ENCODE results near the gene COA4. TPM values are rescaled to one million over a fixed set of nuclear protein-coding genes. Genes with fewer than 3 reads are reported as not detected.

The COA4 gene
- polyA plus RNA-seq, 3 donors = 46.6 to 57.7 (median 53.4) TPM

DNA sequence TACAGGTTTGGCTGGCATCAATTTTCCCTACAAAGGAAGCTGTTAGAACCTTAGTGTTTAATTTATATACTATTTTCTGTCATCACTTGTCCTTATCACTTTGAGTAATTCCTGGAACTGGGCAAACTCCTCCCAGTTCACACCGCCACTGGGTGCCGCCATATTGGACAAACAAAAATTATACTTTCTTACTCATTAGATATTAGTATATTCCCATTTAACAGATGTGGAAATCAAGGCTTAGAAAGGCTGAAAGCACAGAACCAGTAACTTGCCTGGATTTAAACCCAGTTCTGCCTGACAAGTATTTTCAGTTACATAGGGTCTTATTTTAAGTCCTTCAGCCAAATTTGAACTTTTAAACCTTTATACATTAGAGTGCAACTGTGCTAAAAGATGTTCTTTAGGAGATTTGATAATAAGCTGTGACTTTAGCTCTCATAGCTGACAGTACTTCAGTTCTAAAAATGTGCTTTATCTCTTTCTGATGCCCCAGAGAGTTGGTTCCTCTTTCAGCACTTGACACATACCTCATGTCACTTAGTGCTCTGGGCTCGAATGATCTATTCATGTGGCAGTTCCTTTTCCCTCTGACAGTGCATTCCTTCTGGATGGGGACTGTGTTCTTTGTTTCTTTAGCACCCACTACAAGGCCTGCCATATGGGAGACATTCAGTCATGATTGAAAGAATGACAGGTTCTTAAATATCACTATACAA is 25.4 kb downstream of the COA4 start:
- peaks cover 0 to 7% (median 0%) of the 10 kb centered on the region in 7 donors for H3K9me3 Mint-ChIP-seq
- Histone ChIP-seq H3K27me3 (ENCODE audit: control insufficient read depth in 2 of 2, insufficient read depth in 2 of 2, low read length in 2 of 2) (no peaks in the 10 kb centered on the region), H3K4me2 (replicated peaks; ENCODE audit: extremely low read depth, low read length, poor library complexity, severe bottlenecking) (no peak overlapping the region), H3K9me3 (replicated peaks in 1 of 2; ENCODE audit: control insufficient read depth in 1 of 2, insufficient read depth in 1 of 2, low read length in 2 of 2) (no peaks in the 10 kb centered on the region), H2AFZ (ENCODE audit: insufficient read depth, low read depth, low read length, poor library complexity, severe bottlenecking) (no peak overlapping the region), H3K4me1 (ENCODE audit: control insufficient read depth in 1 of 2, insufficient read depth in 2 of 2, low read length in 2 of 2) (no peaks in the 10 kb centered on the region), H3K79me2 (ENCODE audit: insufficient read depth, low read length) (no peaks in the 10 kb centered on the region), H3K36me3 (replicated peaks in 1 of 2; ENCODE audit: control insufficient read depth in 1 of 2, insufficient read depth in 2 of 2, low read length in 2 of 2) (peaks cover 2 to 40% of the 10 kb centered on the region in 2 donors), H3K27ac (ENCODE audit: low read depth in 1 of 2, low read length in 2 of 2) (peak overlapping the region in 1 of 2 donors; percentile 0), H3K4me3 (replicated peaks in 1 of 3; ENCODE audit: low read depth in 2 of 3, low read length in 3 of 3) (no peak overlapping the region), H3K9ac (ENCODE audit: insufficient read depth, low read length, poor library complexity, severe bottlenecking) (no peak overlapping the region), H4K20me1 (ENCODE audit: insufficient read depth, low read length) (no peaks in the 10 kb centered on the region)
- no peak for TF ChIP-seq CTCF (IDR thresholded peaks at IDR 0.05)
- intact Hi-C loops (cut with micrococcal nuclease) = no loop called here
- peaks cover 32 to 66% of the 10 kb centered on the region in 2 donors for H3K36me3 Mint-ChIP-seq
- H3K27ac Mint-ChIP-seq = peak overlapping the region in 1 of 7 donors; percentile 20
- DNase-seq = peak in 2 of 3 donors; percentile 6 to 29
- no CpG with 5 or more reads among the region's 3 CpGs for WGBS (ENCODE audit: insufficient coverage)
- H3K4me3 Mint-ChIP-seq = no peak overlapping the region
- peaks cover 0 to 3% (median 0%) of the 10 kb centered on the region in 3 donors for H3K27me3 Mint-ChIP-seq (ENCODE audit: low read depth in 3 of 3)
- H3K4me1 Mint-ChIP-seq = peaks cover 11% of the 10 kb centered on the region

GRCh38 chr11:73839123-73839457 is 37.6 kb downstream of the COA4 start:
- peaks cover 38 to 41% of the 10 kb centered on the region in 2 donors for H3K36me3 Mint-ChIP-seq
- DNase-seq = no peak
- H3K9me3 ChIP-seq (replicated peaks in 1 of 2; ENCODE audit: control insufficient read depth in 1 of 2, insufficient read depth in 1 of 2, low read length in 2 of 2) = no peaks in the 10 kb centered on the region
- peaks cover 3% of the 10 kb centered on the region for H3K4me1 Mint-ChIP-seq
- no peak for TF ChIP-seq CTCF (IDR thresholded peaks at IDR 0.05)
- H3K4me1 ChIP-seq (ENCODE audit: control insufficient read depth in 1 of 2, insufficient read depth in 2 of 2, low read length in 2 of 2) = no peaks in the 10 kb centered on the region
- H3K79me2 ChIP-seq (ENCODE audit: insufficient read depth, low read length) = no peaks in the 10 kb centered on the region
- no peak overlapping the region for H3K4me3 ChIP-seq (replicated peaks in 1 of 3; ENCODE audit: low read depth in 2 of 3, low read length in 3 of 3)
- no peaks in the 10 kb centered on the region for H3K27me3 ChIP-seq (ENCODE audit: control insufficient read depth in 2 of 2, insufficient read depth in 2 of 2, low read length in 2 of 2)
- H3K9me3 Mint-ChIP-seq = no peaks in the 10 kb centered on the region
- peaks cover 17 to 51% of the 10 kb centered on the region in 2 donors for H3K36me3 ChIP-seq (replicated peaks in 1 of 2; ENCODE audit: control insufficient read depth in 1 of 2, insufficient read depth in 2 of 2, low read length in 2 of 2)
- H4K20me1 ChIP-seq (ENCODE audit: insufficient read depth, low read length) = no peaks in the 10 kb centered on the region
- H3K27me3 Mint-ChIP-seq (ENCODE audit: low read depth in 3 of 3) = no peaks in the 10 kb centered on the region
- peak overlapping the region in 1 of 7 donors; percentile 36 for H3K27ac Mint-ChIP-seq
- H3K9ac ChIP-seq (ENCODE audit: insufficient read depth, low read length, poor library complexity, severe bottlenecking) = no peak overlapping the region
- no peak overlapping the region for H3K4me2 ChIP-seq (replicated peaks; ENCODE audit: extremely low read depth, low read length, poor library complexity, severe bottlenecking)
- intact Hi-C loops (cut with micrococcal nuclease) = no loop called here
- no peak overlapping the region for H3K27ac ChIP-seq (ENCODE audit: low read depth in 1 of 2, low read length in 2 of 2)
- H2AFZ ChIP-seq (ENCODE audit: insufficient read depth, low read depth, low read length, poor library complexity, severe bottlenecking) = no peak overlapping the region
- H3K4me3 Mint-ChIP-seq = no peak overlapping the region

All from CD14-positive monocyte (primary cell).